ENCODE results near the gene ZBTB7C.

Gene ZBTB7C

GRCh38 chr18:48417985-48418384 lies 8.8 kb upstream of the ZBTB7C start:
- DNase-seq = no peak

DNA sequence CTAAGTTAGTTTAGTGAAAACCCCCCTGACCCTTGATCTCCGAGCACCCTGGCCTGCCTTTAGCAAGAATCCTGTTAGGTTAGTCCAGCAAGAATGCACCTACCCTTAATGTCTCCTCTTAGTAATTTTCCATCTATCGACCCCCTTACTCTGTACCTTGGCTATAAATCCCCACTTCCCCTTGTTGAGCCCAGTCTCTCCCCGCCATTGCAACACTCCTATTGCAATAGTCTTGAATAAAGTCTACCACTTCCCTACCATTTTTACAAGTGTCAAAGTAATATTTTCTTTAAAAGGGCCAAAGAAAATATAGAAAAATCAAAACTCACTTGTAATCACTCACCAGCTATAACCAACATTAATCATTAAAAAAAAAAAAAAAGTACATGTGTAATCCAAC lies 4.2 kb upstream of the ZBTB7C start:
- DNase-seq = no peak

GRCh38 chr18:48412339-48412929 lies 3.3 kb upstream of the ZBTB7C start:
- DNase-seq = no peak

DNA sequence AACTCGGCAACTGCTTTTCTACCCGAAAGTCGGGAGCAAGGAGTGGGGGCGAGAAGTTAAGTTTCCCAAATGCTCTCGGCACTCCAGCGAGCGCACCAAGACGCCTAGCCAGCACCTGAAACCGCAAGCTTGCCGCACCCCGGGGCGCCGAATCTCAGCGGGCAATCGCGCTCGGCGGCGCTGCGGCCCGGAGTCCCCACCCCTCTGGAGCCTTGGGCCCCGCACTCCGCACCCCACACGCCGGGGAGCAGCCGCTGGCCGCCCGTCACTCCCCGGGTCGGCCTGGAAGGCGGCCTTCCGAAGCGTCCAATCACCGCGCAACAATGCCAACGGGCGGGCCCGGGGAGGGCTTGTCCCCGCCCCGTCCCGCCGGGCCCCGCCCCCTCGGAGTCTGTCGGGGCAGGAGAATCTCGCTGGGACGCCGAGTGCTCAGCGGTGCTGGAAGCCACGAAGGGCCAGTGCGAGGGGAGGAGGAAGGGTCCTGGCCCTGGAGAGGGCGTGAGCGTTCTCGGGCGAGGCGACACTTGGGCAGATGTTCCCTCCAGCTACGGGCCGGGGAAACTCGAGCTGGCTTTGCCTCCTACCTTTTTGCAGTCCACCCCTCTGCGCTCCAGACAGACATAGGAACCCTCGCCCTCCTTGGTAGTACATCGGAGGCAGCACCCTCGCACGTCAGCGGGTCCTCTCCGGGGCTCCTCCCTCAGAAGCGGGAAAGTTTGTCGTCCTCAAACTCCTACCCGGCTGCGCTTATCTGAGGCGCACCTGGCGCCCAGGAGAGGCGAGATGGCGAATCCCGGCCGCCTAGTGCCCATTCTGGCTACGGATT lies 1.1 kb upstream of the ZBTB7C start:
- peak; percentile 69 for DNase-seq

- no peak for DNase-seq
Observed at GRCh38 chr18:48409591-48410094, 460 bp upstream of the ZBTB7C start.

DNA sequence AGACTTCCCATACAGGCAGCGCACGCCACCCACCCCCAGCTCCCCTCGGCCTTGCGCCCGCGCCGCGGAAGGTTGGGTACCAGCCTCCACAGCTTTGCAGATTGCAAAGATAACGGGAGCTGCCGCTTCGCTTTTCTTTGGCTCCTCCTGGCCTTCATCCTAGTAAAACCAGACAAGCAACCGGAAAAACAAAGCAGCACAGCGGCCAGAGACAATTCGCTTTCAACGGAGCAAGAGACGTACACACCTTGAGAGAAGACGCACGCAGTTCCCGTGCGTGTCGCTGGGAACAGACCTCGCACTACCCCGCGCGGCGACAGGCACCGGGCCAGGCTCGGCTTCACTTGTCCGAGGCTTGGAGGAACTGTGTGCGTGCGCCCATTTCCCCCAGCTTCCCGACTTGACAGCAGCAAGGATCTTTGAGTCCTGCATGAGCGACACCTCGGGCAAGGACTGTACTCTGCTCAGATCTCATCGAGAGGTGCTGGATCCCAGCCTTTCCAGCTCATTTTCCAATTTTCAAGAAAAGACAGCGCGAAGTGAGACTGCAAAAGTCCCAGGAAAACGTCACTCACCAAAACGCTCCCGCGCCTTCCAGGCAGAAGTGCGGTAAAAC lies 964 bp downstream of the ZBTB7C start:
- no peak for DNase-seq

DNA sequence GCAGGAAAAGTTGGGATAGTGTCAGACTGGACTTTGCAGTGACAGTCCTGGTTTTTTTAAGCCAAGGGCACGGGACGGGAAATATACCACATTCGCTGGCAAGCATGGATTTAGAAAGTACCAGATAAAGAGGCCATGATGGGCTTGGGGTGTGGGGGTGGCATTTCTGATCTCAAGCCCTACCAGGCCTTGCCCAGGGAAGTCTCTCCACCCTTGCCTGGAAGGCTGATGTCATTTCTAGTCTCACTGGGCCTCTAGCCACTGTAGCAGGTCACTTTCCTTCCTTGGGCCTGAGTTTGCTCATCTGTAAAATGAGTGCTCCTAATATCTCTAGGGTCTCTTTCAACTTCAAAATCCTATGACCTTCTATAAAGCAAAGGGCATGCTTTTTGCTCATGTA lies 1.8 kb downstream of the ZBTB7C start:
- DNase-seq = no peak

GRCh38 chr18:48405978-48406377 lies 3.2 kb downstream of the ZBTB7C start:
- no peak for DNase-seq

GRCh38 chr18:48404716-48405507 lies 4.3 kb downstream of the ZBTB7C start:
- peak; percentile 24 for DNase-seq

- DNase-seq = no peak
Observed at GRCh38 chr18:48402953-48403352, 6.2 kb downstream of the ZBTB7C start.

DNA sequence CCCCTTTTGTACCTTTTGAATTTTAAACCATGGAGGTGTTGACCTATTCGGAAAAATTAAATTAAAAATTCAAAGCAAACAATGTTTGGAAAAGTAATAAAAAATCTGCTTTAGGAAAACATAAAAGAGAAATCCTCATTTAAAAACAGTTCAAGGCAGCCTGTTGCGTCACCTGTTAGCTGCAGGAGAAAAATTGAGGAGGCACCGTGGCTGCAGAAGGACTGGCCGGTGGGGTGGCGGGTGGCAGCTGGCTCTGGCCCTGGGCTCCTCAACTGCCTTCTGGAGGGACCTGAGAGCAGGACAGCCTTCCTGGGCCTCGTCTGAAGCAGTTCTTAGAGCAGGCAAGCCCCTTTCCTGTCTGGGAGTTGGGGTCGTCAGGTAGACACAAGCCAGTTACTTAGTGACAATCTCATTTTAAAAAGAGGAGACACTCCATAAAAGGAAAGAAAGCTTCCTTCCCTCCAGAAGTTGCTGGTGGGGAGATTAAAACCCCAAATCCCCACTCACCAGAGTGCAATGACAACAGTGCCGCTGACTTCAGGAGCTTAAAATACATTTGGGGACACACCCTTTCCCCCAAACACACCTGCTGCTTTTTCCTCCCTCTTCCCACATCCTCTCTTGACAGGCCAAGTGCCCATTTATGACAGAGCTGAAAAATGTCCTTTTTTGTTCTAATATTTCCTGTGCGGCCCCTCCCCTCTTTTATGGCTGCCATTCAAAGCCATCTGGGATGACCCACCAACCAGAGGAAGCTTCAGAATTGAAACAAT lies 9.7 kb downstream of the ZBTB7C start:
- no peak for DNase-seq

DNA sequence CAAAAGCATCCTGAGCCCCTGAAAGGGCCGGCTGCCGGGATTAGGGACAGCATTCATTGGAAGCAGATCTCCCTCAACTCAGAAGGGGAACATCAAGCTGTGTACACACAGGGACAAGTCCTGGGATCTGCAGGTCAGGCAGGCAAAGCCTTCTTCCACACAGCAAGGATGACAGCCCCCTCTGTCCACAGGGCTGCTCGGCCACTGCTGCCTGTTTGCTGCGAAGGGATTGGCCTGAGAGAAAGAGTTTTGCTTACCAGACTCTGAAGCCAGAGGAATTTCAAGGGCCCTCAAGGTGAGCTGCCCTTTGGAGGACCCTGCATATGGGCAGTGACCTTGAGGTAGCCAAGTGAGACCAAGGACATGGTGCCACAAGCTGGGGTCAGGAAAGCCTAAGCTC lies 11.1 kb downstream of the ZBTB7C start:
- DNase-seq = no peak

DNA sequence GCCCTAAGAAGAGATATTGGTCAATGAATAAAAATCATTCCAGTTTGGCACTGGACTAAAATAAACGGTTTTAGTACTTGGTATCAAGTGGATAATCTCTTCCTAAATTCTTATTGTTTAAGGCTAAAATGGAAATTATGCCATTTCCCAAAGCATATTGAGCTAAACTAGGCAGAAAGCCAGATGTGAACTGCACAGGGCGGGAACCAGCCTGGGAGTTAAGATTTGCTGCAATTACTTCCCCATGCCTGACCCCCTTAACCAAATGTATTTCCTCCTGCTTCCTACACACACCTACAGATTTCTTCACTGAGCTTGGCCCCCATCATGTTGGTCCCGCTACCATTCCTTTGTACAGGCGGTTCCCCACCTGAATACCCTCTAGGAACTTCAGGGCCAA lies 12.2 kb downstream of the ZBTB7C start:
- DNase-seq = no peak

DNA sequence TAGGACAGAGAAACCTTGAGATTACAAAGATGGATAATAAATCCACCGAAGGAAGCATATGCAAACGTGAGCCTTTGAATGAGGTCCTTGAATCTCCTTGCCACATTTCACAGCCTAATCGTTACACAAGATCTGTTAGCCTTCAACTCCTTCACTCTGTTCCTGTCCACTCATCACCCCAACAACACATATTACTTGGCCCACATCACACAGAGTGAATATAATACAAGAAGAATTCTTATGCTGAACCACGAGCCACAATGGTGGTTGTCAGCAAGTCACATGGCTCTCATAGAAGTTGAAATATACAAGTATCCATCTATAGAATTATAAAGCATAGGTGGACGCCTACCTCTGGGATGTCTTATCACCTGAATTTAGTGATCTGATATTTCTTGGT lies 12.6 kb downstream of the ZBTB7C start:
- DNase-seq = no peak

DNA sequence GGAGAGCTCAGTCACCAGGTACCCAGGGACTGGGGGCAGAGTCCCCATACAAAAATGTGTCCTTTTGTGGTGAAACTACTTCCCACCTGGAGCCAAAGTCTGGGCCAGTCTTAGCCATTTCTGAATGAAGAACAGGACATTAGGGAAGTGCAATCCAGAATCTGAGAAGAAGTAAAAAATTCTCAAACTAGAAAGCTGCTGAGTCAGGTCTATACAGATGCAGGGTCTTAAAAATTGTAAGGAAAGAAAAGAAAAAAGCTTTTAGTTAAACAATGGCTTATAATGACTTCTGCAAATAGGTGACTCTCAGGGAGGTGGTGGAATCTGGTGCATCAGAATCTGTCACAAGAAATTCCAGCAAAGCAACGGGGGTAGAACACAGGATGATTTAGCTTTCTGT lies 13.5 kb downstream of the ZBTB7C start:
- DNase-seq = no peak

- no peak for DNase-seq
Observed at GRCh38 chr18:48394176-48394575, 15.0 kb downstream of the ZBTB7C start.

GRCh38 chr18:48393776-48394175 lies 15.4 kb downstream of the ZBTB7C start:
- no peak for DNase-seq

DNA sequence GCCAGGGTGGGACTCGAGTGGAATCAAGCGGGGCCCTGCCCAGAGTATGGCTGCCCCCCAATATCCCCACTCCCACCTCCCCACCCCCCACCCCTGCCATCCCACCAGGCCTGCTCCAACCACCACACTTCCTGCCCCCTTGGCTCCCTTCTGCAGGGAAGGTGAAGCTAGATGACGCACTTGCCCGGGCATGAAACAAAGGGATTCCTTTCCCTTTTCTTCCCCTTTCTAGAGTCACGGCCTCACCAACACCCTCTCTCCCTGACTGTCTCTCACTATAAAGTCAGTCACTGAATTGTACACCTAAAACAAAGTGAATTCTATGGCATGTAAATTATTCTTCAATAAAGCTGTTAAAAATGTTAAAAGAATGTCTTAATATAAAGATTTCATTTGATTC lies 16.0 kb downstream of the ZBTB7C start:
- no peak for DNase-seq

DNA sequence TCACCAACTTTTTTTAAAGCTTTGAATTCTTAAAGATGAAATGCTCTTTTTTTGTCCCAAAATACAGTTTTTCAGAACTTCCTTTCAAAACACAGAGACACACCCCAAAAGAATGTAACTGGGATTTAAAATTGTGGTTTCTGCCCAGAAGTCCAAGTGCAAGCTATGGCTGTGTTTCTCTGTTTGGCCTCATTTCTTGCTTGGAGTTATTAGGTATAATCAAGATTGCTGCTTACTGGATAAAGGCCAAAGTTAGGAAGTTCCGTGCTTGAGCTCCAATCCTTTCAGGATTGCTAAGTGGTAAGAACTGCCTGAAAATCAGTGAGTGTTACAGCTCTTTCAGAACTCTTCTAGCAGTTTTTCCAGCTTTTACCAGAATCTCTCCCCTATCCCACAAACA lies 16.9 kb downstream of the ZBTB7C start:
- no peak for DNase-seq

DNA sequence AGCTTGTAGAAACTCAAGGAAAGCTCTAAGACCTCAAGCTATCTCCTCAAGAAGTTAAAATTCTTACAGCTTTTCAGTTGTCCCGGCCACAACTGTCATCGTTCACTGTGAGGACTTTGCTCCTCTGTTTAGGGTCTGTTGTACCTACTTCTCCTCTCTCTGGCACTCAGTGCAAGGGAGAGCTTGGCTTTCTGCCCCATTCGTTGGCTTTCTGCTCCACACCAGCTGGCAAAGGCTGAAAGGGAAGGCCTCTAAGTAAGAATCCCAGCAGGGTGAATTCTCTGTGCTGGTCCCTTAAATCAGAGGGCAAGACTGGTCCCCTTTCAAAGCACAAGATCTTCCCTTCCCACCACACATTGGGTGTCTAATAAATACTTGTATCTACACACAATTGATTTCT lies 17.3 kb downstream of the ZBTB7C start:
- DNase-seq = no peak

DNA sequence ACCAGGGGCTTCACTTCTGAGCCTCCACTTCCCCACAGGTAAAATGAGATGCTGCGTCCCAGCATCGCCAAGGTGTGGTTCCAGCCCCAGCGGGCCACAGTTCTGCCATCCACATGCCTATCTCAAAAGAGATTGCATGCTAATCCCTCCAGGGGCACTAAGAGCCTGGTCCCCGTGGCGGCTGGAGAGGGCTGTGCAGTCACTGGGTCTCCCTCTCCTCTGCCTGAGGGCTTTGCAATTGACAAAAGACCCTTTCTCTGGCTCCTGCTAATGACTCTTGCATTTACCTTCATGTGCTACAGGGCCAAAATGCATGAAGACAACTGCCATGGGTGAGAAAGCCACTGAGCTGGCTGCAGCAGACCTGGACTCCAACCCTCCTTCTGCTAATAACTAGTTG lies 18.5 kb downstream of the ZBTB7C start:
- no peak for DNase-seq

DNA sequence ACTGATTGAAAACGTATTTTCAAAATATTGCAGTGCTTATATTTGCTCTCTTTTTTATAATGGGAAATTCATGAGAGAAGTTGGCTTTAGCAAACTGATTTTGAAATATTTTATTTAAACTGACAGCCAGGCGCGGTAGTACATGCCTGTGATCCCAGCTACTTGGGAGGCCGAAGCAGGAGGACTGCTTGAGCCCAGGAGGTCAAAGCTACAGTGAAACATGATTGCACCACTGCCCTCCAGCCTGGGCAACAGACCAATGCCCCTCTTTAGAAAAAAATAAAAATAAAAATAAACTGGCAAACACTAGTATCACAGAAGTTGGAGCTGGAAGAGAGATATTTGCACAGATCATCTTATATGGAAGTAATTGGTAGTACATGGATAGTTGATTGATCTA lies 20.7 kb downstream of the ZBTB7C start:
- DNase-seq = no peak

GRCh38 chr18:48387300-48387699 lies 21.9 kb downstream of the ZBTB7C start:
- DNase-seq = no peak
